GM18517 (cell line): ENCODE data around the gene POC1A.

Experiments
- ATAC-seq: cut with Tn5 transposase; IDR thresholded peaks from one replicate; pipeline ENCODE4 v1.9.1; 2021; ENCODE audit warnings: mild to moderate bottlenecking, moderate library complexity; ENCODE audit not compliant: unreplicated experiment

The POC1A gene

DNA sequence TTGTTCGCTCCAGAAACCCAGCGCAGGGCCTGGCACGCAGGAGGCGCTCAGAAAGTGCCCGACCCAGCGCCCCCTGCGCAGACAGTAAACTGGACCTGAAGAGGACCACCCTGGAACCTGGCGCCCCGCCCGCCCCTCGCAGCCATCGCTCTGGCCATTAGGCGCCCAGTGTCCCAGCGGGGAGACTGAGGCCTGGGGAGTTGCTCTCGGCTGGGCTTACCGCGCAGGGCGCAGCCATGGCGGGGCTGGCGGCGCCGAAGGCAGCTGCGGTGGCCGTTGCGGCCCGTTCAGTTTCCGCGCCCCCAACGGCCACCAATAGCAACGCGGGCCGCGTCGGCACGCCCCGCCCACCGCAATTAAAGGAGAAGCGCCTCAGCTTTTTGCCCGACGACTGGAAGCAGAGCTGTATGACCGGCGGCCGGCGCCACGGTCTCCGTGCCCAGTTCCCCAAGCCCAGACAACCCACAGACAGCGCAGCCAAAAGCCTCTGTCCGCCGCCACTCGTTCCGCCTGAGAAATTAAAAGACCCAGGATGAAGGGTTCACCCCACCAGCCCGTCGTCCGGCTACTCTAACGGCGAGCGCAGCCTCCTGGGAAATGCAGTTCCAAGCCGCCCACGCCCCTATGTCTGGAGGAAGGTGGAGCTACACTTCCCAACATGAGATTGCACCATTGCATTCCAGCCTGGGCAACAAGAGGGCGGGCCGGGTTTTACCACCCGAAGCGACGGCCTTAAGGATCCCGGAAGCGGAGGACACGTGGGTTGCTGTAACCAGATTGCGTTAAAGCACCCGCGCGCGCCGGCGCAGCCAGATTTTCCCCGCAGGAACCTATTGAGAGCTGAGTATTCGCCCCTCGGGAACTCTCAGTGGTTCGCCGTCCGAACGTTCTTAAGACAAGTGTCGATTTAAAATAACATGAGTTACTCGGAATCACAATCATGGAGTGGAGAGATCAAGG is at the start of gene POC1A:
Gene POC1A, minus strand, starts transcription at position 289 of the 960 bp plus-strand sequence. Its CDS starts 51 bp downstream, at position 238.
- ATAC-seq: peak; percentile 79

DNA sequence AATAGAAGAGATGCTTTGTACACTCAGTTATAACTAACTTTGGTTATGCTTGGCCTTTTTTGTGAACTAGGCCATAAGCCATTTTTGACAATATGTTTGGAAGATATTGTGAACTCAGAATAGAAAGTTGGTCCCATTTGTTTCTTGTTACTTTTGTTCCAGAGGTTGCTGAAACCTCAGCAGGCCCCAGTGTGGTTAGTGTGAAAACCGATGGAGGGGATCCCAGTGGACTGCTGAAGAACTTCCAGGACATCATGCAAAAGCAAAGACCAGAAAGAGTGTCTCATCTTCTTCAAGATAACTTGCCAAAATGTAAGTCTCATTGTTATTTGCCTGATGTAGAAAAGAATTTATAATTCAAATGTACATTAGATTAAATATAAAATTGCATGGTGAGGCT is 49.5 kb upstream of the POC1A start:
- no peak for ATAC-seq

DNA sequence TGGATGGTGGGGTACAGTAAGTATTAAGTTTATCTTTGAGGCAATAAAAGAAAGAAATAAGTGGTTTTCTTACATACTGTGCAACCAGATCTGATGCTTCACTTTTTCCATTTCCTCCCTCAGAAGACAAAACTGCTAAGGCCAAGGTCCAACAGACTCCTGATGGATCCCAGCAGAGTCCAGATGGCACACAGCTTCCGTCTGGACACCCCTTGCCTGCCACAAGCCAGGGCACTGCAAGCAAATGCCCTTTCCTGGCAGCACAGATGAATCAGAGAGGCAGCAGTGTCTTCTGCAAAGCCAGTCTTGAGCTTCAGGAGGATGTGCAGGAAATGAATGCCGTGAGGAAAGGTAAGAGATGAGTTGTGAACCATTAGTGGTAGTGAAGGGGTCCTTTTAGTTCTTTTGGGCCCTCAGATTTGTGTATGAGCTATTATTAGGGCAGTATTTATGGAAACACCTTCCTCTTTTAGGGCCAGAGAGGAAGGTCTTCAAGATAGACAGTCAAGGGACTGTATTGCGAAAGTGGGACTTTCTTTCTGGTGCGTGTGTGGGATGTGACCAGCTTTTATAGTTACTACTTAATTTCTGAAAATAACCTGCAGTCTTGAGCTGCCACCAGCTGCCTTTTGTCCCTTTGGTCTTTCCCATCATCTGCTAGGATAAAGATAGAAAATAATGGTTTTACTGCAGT is 48.3 kb upstream of the POC1A start:
- no peak for ATAC-seq

DNA sequence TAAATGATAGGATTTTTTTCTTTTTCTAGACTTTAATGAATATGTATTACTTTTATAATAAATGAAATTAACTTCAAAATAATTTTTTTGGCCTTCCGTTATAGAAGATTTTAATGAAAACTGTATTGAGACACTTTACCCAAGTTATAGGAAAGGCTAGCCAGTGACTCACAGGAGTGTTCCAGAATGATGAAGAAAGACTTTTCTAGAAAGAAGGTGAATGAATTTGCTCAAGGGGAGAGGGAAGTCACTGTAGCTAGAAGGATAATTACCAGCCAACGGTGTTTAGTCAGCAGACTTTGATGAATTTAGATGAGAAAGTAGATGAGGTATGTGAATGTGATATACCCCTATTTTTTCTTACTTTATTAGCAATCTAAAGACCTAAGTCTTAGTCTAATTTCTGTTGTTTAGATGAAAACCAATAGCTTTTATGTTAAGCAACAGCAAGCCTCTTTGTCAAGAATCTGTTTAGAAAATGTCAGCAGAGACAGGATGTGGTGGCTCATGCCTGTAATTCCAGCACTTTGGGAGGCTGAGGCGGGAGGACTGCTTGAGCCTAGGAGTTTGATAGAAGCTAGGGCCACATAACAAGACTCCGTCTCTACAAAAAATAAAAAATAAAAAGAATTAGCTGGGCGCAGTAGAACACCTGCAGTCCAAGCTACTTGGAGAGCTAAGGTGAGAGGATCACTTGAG is 46.9 kb upstream of the POC1A start:
- ATAC-seq: no peak

DNA sequence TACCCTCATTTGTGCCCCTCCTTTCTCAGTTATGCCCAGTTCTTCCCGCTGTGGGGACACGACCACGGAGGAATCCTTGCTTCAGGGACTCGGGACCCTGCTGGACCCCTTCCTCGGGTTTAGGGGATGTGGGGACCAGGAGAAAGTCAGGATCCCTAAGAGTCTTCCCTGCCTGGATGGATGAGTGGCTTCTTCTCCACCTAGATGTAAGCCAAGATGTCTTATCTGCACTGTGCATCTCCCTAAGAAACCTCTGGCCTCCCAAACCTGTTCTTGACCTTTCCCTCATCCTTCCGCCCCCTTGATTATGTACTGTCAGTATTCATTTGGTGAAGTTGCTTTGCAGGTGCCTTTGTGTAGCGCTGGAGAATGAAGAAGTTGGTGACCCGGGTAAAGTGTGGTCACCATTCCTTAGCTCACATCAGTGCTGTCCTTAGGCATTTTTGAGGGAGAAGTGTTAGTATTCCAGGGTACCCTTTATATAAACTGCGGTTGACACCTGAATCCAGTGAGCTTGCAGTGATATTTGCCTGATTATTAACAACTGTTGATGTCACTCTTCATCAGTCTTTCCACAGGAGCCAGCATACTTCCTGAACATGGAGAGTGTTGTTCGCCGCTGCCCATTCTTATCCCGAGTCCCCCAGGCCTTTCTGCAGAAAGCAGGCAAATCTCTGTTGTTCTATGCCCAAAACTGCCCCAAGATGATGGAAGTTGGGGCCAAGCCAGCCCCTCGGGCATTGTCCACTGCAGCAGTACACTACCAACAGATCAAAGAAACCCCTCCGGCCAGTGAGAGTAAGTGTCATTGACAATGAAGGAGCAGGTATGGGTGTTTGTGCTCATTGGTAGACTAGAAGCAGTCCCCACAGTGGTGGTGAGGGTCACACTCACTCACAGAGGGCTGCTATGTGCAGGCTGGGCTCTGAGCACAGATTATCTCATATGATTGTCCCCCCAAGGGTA is 44.7 kb upstream of the POC1A start:
- ATAC-seq: no peak

DNA sequence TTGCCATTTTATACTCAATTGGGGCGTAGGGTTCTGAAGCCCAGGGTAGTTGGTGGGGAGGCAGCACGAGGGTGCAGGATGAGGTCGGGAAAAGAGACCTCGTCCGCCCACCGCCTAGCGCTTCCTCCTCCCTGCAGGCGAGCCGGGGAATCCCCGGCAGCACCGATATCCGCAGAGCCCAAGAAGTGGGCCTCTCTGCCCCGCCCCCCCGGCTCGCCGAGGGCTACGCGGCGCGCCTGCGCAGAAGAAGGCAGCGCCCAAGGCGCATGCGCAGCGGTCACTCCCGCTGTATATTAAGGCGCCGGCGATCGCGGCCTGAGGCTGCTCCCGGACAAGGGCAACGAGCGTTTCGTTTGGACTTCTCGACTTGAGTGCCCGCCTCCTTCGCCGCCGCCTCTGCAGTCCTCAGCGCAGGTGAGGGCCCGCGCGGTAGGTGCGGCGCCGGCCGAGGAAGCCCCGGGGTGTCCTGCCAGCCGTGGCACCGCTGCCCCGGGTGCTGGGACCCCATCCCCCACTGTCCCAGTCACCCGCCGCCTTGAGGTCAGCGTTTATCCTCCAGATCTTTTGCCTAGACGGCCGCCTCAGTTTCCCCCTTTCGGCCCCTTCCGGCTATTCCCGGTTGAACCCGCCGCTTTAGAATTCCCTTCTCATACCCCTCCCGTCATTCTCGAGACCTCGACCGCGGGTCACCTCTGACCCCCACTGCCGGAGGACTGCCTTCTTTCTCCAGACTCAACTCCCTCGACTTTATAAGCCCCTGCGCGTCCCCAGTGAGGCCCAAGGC is 43.8 kb upstream of the POC1A start, which contains the start of gene ALAS1:
Gene ALAS1, plus strand, starts transcription at position 319 of the 784 bp plus-strand sequence. CDS start 1,082 bp downstream, outside the sequence.
- ATAC-seq: peak; percentile 68

DNA sequence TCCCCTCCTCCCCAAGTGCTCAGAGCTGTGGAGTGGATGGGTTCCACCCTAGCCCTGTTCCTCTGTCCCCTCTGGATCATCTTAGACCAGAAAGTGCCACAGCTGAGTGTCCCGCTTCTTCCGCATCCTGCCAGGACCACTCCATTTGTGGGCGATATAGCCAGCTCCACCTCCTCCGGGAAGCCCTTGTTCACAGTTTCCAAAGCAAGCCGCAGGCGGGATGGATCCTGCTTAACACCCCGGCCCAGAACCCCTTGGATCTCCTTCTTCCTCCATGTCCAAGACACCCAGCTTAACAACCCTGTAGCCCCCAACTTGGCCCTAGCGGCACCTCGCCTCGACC is 43.2 kb upstream of the POC1A start:
- no peak for ATAC-seq

DNA sequence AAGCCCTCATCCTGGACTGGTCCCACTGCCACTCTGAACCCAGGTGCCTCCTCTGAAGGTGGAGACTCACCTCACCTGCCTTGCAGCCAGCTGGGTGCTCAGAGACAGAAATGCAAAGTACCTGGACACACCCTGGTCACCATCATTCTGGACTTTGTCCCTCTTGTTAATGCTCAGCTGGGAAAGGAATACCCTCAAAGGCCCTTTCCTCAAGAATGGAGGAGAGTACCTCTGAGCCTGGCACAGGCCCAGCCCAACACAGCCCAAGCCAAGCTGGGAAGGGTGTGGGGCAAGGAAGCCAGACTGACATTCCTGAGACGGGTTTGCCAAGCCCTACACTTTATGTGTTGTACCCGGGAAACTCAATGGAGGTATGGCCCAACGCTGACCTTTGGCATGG is 42.8 kb upstream of the POC1A start:
- ATAC-seq: no peak

DNA sequence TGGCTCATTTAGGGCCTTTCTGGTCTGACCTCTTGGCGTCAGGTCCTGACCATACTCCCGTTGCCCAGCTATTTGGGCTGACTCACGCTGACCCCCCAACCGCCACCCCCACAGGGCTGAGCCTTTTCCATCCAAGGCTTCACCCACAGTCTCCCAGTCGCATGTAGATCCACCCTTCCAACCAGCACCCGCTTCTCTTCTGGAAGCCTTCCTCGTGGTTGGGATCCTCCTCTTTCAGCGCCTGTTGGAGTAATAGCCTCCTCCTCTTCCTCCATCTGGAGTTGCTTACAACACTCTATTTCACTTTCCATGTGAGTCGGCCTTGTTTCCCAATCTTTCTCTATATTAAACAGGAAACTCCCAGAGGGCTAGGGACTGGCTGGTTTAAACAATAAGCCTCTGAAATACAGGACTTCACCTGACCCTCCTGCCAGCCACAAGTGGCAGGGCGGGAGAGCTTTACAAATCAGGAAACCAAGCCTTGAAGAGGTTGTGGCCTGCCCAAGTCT is 41.7 kb upstream of the POC1A start:
- no peak for ATAC-seq

DNA sequence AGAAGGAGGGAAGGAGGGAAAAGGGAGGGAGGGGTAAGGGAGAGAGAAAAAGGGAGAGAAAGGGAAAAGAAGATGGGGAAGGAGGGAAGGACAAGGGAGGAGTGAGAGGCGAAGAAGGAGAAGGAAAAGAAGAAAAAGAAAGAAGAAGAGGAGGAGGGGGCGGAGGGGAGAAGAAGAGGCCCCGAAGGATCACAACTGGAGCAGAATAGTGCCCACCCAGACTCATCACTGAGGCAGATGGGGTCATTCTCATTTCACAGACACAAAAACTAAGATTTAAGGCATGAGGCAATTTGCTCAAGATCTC is 41.0 kb upstream of the POC1A start:
- ATAC-seq: no peak

DNA sequence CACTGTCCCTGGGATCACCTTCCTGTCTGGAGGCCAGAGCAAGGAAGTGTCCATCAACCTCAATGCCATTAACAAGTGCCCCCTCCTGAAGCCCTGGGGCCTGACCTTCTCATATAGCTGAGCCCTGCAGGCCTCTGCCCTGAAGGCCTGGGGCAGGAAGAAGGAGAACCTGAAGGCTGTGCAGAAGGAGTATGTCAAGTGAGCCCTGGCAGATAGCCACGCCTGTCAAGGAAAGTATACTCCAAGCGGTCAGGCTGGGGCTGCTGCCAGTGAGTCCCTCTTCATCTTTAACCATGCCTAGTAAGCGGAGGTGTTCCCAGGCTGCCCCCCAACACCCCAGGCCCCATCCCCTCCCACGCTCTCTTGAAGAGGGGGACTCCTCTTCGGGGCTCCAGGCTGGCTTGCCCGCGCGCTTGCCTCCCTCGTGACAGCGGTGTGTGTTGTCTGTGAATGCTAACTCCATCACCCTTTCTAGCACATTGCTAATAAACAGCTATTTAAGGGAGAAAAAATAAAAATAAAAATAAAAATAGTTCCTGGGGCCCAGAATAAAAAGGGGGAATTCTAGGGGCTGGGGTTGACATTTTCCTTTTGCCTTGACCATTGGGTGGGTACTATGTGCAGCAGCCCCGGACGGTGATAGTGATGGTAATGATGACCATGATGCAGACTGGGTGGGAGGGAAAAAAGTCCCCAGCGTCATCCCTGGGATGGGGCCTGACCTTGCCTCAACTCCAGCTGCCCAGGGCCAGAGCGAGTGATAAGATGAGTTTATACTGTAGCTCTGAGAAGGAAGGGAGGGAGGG is 40.5 kb upstream of the POC1A start:
- ATAC-seq: no peak

DNA sequence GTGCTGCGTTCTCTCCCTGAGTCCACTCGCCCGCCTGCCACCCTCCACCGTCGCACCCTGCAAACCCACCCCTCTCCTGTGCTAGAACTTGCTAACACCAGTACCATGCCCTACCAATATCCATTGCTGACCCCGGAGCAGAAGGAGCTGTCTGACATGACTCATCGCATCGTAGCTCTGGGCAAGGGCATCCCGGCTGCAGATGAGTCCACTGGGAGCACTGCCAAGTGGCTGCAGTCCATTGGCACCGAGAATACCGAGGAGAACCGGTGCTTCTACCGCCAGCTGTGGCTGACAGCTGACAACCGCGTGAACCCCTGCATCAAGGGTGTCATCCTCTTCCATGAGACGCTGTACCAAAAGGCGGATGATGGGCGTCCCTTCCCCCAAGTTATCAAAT is 38.8 kb upstream of the POC1A start:
- no peak for ATAC-seq

DNA sequence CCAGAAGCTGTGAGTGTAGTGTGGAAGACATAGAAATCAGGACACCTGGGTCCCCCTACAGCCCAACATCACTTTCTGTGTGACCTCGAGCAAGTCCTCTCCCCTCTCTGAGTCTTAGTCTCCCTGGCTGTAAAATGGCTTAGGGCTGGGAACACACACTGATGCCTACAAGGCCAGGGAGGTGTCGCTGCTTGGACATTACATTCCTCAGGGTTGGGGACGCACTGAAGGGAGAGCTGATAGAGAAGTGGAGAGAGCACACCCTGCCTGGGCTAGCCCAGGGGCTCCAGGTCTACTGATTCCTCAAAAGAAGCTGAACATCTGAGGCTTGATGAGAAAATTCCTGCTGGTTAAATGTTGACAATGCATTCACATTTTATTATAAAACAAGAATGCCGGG is 37.4 kb upstream of the POC1A start:
- ATAC-seq: no peak

DNA sequence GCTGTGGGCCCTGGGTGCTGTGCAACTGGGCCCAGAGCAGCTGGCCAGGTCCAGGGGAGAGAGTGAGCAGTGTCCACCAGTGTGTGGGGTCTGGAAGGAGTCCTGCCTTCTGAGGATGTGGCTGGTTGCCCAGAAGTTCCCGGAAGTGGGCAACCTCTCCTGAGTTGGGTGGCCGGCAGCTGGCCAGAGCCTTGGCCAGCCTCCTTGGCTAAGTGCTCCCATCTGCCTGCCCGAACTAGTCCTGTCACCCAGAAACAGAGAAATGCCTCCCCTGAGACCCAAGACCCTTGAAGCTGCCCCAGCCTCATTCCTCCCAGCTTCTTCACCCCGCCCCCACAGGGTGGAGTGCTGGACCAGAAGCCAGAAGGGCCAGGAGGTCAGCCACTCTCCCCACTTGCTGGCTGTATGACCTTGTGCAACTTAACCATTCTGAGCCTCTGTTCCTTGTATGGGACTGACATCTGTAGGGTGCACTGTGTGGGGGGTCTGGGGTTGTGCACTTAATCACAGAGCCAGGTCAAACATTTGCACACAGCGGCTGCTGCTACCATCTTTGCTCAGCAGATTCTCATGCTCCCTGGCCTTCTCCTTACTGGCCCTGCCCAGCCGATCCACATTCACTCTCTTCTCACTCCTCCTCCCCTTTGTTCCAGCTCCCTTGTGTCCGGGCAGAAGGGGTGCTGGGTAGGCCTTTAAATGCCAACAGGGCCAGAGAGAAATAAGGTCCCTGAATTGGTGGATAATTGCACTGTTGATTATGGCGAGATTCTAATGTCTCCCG is 36.3 kb upstream of the POC1A start:
- ATAC-seq: no peak

DNA sequence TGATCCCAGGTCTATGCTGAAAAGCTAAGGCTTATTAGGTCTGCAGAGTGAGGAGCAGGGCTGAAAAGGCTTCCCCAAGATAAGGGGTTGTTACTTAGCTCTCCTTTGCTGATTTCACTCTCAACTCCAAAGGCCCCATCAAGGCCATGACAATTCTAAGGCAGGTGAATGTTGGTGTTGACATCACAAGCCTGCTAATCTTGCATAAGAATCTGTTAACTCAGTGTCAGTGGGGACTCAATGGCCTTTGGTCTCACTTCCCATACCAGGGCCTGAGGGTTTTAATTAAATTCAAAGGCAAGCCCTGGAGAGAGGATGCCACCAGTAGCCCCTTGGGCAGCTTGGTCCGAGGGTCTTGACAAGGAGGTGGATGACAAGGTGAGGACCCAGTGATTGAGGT is 34.3 kb upstream of the POC1A start:
- ATAC-seq: no peak

DNA sequence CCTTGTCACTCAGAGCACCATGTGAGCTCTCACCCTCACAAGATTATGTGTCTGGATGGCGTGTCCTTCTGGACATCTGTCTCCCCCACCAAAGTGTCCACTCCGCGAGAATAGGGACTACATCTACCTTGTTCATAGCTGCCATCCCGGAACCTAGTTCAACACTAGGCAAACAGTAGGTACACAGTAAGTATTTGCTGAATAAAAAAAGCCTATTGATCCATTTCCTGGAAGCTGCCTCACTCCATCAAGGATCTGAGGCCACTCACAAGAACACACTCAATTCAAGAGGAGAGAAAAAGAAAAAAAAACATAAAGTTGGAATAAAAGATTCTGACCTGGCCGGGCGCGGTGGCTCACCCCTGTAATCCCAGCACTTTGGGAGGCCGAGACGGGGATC is 32.5 kb upstream of the POC1A start:
- ATAC-seq: no peak

DNA sequence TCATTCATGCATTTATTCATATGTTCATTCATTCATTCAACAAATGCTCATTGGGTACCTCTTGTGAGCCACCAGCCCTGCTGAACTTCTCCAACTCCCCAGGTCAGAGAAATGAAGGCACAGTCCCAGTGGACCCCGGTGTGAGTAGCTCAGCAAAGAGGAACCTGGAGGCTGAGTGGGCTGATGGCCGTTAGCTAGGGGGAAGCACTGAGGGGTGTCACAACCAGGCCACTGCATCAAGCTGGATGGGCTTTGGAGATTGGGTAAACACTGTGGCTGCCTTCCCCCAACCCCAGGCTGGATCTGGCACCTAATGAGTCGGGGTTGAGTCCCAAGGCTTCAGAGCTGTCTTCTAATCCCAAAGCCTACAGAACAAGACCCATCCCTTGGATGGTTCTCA is 31.6 kb upstream of the POC1A start:
- no peak for ATAC-seq

DNA sequence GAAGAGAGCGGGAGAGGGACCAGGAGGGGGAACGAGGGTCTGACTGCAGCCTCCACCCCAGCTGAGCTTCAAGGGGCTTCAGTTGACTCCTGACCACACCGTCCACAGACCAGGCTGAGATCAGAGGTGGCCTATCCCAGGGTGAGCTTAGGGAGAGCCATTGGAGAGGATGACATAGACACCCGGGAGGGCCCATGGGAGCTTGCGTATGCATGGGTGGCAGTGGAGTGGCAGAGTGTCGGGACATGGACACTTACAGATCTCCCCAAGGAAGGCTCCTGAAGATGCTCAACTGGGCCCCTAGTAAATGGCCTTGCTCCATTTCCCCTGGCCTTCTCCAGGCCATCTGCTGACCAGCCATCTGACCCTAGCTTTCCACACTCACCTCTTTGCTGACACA is 31.1 kb upstream of the POC1A start:
- no peak for ATAC-seq
